Activated B cell treated with CpG ODN at 0.5 μM for 24 hours (primary cell): Measurements from ENCODE around the gene AOPEP. TPM values are rescaled to one million over a fixed set of nuclear protein-coding genes. Genes with fewer than 3 reads are reported as not detected.

Source experiments
- ATAC-seq: fragments of 200-7000 bp; cut with Tn5 transposase; one replicate; pipeline ENCODE4 v1.10.0; 2021; ENCODE audit warnings: low read depth, mild to moderate bottlenecking, moderate library complexity
- CTCF ChIA-PET: fragments of 350-600 bp; sonication (Branson Sonifier 250); formaldehyde crosslinking; loops from one replicate; lab custom pipeline; 2021; ENCODE audit warnings: antibody characterized with exemption; lab: Charles Lee
- POLR2A ChIA-PET: fragments of 350-600 bp; sonication (Branson Sonifier 250); formaldehyde crosslinking; loops from one replicate; lab custom pipeline; 2021; ENCODE audit warnings: antibody characterized with exemption; lab: Charles Lee
- DNase-seq: peaks from one replicate; pipeline ENCODE4 v3.0.0; 2022
- H3K27ac Mint-ChIP-seq: one replicate; pipeline ENCODE4 v1.8.0; 2020; ENCODE audit warnings: mixed read lengths
- H3K27me3 Mint-ChIP-seq: one replicate; pipeline ENCODE4 v1.8.0; 2021; ENCODE audit warnings: mixed read lengths
- H3K36me3 Mint-ChIP-seq: one replicate; pipeline ENCODE4 v1.8.0; 2021; ENCODE audit warnings: low read depth, mixed read lengths
- H3K4me1 Mint-ChIP-seq: one replicate; pipeline ENCODE4 v1.8.0; 2021; ENCODE audit warnings: mixed read lengths
- H3K4me3 Mint-ChIP-seq: one replicate; pipeline ENCODE4 v1.8.0; 2020; ENCODE audit warnings: mild to moderate bottlenecking, mixed read lengths
- H3K9me3 Mint-ChIP-seq: one replicate; pipeline ENCODE4 v1.8.0; 2020; ENCODE audit warnings: mixed read lengths
- CTCF ChIP-seq: fragments of 200-600 bp; IDR thresholded peaks from one replicate; pipeline ENCODE4 v1.8.0; 2022; ENCODE audit warnings: antibody characterized with exemption, mild to moderate bottlenecking
- intact Hi-C: fragments of 100-400 bp; cut with micrococcal nuclease; formaldehyde crosslinking; loops from one replicate; pipeline ENCODE4 v1.15.1; 2024
- total RNA-seq: library from RNA; stranded (reverse); gene quantifications from 2 replicates; pipeline ENCODE4 v1.2.3, GENCODE V29; 2022

AOPEP gene
- total RNA-seq, 1 donor from 2014 or later = 20.4 TPM

- ATAC-seq (no peak), DNase-seq (no peak)
- no peak for TF ChIP-seq CTCF
- Mint-ChIP-seq H3K4me3 (no peak overlapping the region), H3K9me3 (peaks cover 13% of the 10 kb centered on the region), H3K36me3 (peaks cover 32% of the 10 kb centered on the region), H3K27ac (no peak overlapping the region), H3K27me3 (no peaks in the 10 kb centered on the region), H3K4me1 (peaks cover 8% of the 10 kb centered on the region)
- POLR2A ChIA-PET = no interaction called here
- intact Hi-C loops = no loop called here
- CTCF ChIA-PET = no interaction called here
Observed at GRCh38 chr9:94746541-94747370, 20.3 kb downstream of the AOPEP start.

- peaks cover 10% of the 10 kb centered on the region for H3K36me3 Mint-ChIP-seq
Observed at GRCh38 chr9:94754976-94755475, 28.5 kb downstream of the AOPEP start.

GRCh38 chr9:94757158-94757557, 30.7 kb downstream of the AOPEP start:
- Mint-ChIP-seq H3K27ac (no peak overlapping the region), H3K4me1 (no peaks in the 10 kb centered on the region), H3K9me3 (no peaks in the 10 kb centered on the region), H3K36me3 (peaks cover 17% of the 10 kb centered on the region), H3K4me3 (no peak overlapping the region), H3K27me3 (no peaks in the 10 kb centered on the region)
- TF ChIP-seq CTCF = no peak
- ATAC-seq (no peak), DNase-seq (no peak)
- POLR2A ChIA-PET = no interaction called here
- CTCF ChIA-PET = no interaction called here
- intact Hi-C loops = no loop called here

More at GRCh38 chr9:94754976-94755475, 28.5 kb downstream of the AOPEP start:
- H3K27me3 Mint-ChIP-seq = no peaks in the 10 kb centered on the region
- DNase-seq (no peak), ATAC-seq (no peak)
- no peak overlapping the region for H3K4me3 Mint-ChIP-seq
- H3K9me3 Mint-ChIP-seq = peaks cover 2% of the 10 kb centered on the region
- H3K27ac Mint-ChIP-seq = no peak overlapping the region
- CTCF ChIA-PET = no interaction called here
- no peaks in the 10 kb centered on the region for H3K4me1 Mint-ChIP-seq
- intact Hi-C loops = no loop called here
- POLR2A ChIA-PET = no interaction called here
- TF ChIP-seq CTCF = no peak

- no peaks in the 10 kb centered on the region for H3K9me3 Mint-ChIP-seq
- no peak for DNase-seq
- H3K27me3 Mint-ChIP-seq = no peaks in the 10 kb centered on the region
- H3K4me1 Mint-ChIP-seq = no peaks in the 10 kb centered on the region
- no peak for TF ChIP-seq CTCF
- no peak for ATAC-seq
- CTCF ChIA-PET = no interaction called here
- peaks cover 14% of the 10 kb centered on the region for H3K36me3 Mint-ChIP-seq
- H3K27ac Mint-ChIP-seq = no peak overlapping the region
- H3K4me3 Mint-ChIP-seq = no peak overlapping the region
- POLR2A ChIA-PET = no interaction called here
- intact Hi-C loops = no loop called here
Observed at GRCh38 chr9:94758031-94758430, 31.5 kb downstream of the AOPEP start.

- Mint-ChIP-seq H3K27me3 (no peaks in the 10 kb centered on the region), H3K4me1 (no peaks in the 10 kb centered on the region), H3K4me3 (no peak overlapping the region), H3K9me3 (no peaks in the 10 kb centered on the region), H3K36me3 (peaks cover 17% of the 10 kb centered on the region), H3K27ac (no peak overlapping the region)
- TF ChIP-seq CTCF = no peak
- intact Hi-C loops = no loop called here
- no peak for DNase-seq
- ChIA-PET CTCF (no interaction called here), POLR2A (no interaction called here)
- no peak for ATAC-seq
Observed at GRCh38 chr9:94758880-94759279, 32.4 kb downstream of the AOPEP start.
